Measurements from ENCODE around the gene TTC38. TPM values are rescaled to one million over a fixed set of nuclear protein-coding genes. Genes with fewer than 3 reads are reported as not detected.

Gene TTC38
- total RNA-seq, 1 donor from 2014 or later: 16.1 TPM

GRCh38 chr22:46319319-46319718 is 51.5 kb downstream of the TTC38 start:
- H3K4me3 ChIP-seq (ENCODE audit: insufficient read depth, low read depth, low read length): no peak overlapping the region
- no peak overlapping the region for H3K4me3 Mint-ChIP-seq (ENCODE audit: unreplicated experiment)
- no peaks in the 10 kb centered on the region for H3K4me1 ChIP-seq (ENCODE audit: insufficient read depth, low read length)
- no peak overlapping the region for H3K27ac ChIP-seq (ENCODE audit: low read depth, low read length)
- H3K9ac ChIP-seq (ENCODE audit: low read length): no peak overlapping the region
- no peaks in the 10 kb centered on the region for H3K27me3 ChIP-seq (ENCODE audit: insufficient read depth, low read length)
- H3K4me2 ChIP-seq (ENCODE audit: low read length): no peak overlapping the region
- H3K36me3 Mint-ChIP-seq (ENCODE audit: low read depth, unreplicated experiment): no peaks in the 10 kb centered on the region
- H3K9me3 ChIP-seq (ENCODE audit: insufficient read depth, low read depth, low read length): no peaks in the 10 kb centered on the region
- DNase-seq (ENCODE audit: low read depth) (no peak), FAIRE-seq (no peak)
- H3K36me3 ChIP-seq (ENCODE audit: insufficient read depth, low read length): no peaks in the 10 kb centered on the region
- H3K4me1 Mint-ChIP-seq (ENCODE audit: low read depth, unreplicated experiment): no peaks in the 10 kb centered on the region
- H4K20me1 ChIP-seq (ENCODE audit: insufficient read depth, low read length): peaks cover 6% of the 10 kb centered on the region
- H3K27ac Mint-ChIP-seq (ENCODE audit: unreplicated experiment): no peak overlapping the region
- peaks cover 11% of the 10 kb centered on the region for H3K27me3 Mint-ChIP-seq (ENCODE audit: low read depth, unreplicated experiment)
- H3K79me2 ChIP-seq (ENCODE audit: insufficient read depth, low read length): peaks cover 51% of the 10 kb centered on the region
- no peak overlapping the region for H2AFZ ChIP-seq (ENCODE audit: low read depth, low read length)
- no peaks in the 10 kb centered on the region for H3K9me3 Mint-ChIP-seq (ENCODE audit: unreplicated experiment)
- no peak for TF ChIP-seq EZH2 (IDR thresholded peaks at IDR 0.05; ENCODE audit: insufficient read depth, low read length)
- TF ChIP-seq CTCF (IDR thresholded peaks at IDR 0.05; ENCODE audit: insufficient read depth, low read depth, low read length): no peak

GRCh38 chr22:46320166-46320710 is 52.4 kb downstream of the TTC38 start:
- Histone ChIP-seq H3K4me3 (ENCODE audit: insufficient read depth, low read depth, low read length) (no peak overlapping the region), H3K79me2 (ENCODE audit: insufficient read depth, low read length) (peaks cover 51% of the 10 kb centered on the region), H4K20me1 (ENCODE audit: insufficient read depth, low read length) (peaks cover 6% of the 10 kb centered on the region), H3K9me3 (ENCODE audit: insufficient read depth, low read depth, low read length) (no peaks in the 10 kb centered on the region), H3K27me3 (ENCODE audit: insufficient read depth, low read length) (no peaks in the 10 kb centered on the region), H3K4me2 (ENCODE audit: low read length) (no peak overlapping the region), H3K27ac (ENCODE audit: low read depth, low read length) (no peak overlapping the region), H3K36me3 (ENCODE audit: insufficient read depth, low read length) (peaks cover 5% of the 10 kb centered on the region), H3K4me1 (ENCODE audit: insufficient read depth, low read length) (no peaks in the 10 kb centered on the region), H3K9ac (ENCODE audit: low read length) (no peak overlapping the region), H2AFZ (ENCODE audit: low read depth, low read length) (no peak overlapping the region)
- DNase-seq (ENCODE audit: low read depth) (no peak), FAIRE-seq (no peak)
- no peaks in the 10 kb centered on the region for H3K4me1 Mint-ChIP-seq (ENCODE audit: low read depth, unreplicated experiment)
- TF ChIP-seq EZH2 (IDR thresholded peaks at IDR 0.05; ENCODE audit: insufficient read depth, low read length) (no peak), CTCF (IDR thresholded peaks at IDR 0.05; ENCODE audit: insufficient read depth, low read depth, low read length) (no peak)
- H3K36me3 Mint-ChIP-seq (ENCODE audit: low read depth, unreplicated experiment): no peaks in the 10 kb centered on the region
- H3K27ac Mint-ChIP-seq (ENCODE audit: unreplicated experiment): no peak overlapping the region
- H3K27me3 Mint-ChIP-seq (ENCODE audit: low read depth, unreplicated experiment): peaks cover 11% of the 10 kb centered on the region
- H3K4me3 Mint-ChIP-seq (ENCODE audit: unreplicated experiment): no peak overlapping the region
- H3K9me3 Mint-ChIP-seq (ENCODE audit: unreplicated experiment): no peaks in the 10 kb centered on the region

- no peak overlapping the region for H2AFZ ChIP-seq (ENCODE audit: low read depth, low read length)
- H3K4me1 ChIP-seq (ENCODE audit: insufficient read depth, low read length): no peaks in the 10 kb centered on the region
- FAIRE-seq (no peak), DNase-seq (ENCODE audit: low read depth) (no peak)
- H3K36me3 ChIP-seq (ENCODE audit: insufficient read depth, low read length): peaks cover 5% of the 10 kb centered on the region
- H3K4me2 ChIP-seq (ENCODE audit: low read length): no peak overlapping the region
- no peak overlapping the region for H3K4me3 ChIP-seq (ENCODE audit: insufficient read depth, low read depth, low read length)
- no peak overlapping the region for H3K27ac ChIP-seq (ENCODE audit: low read depth, low read length)
- Mint-ChIP-seq H3K27ac (ENCODE audit: unreplicated experiment) (peak overlapping the region; percentile 35), H3K4me1 (ENCODE audit: low read depth, unreplicated experiment) (no peaks in the 10 kb centered on the region), H3K27me3 (ENCODE audit: low read depth, unreplicated experiment) (peaks cover 11% of the 10 kb centered on the region), H3K9me3 (ENCODE audit: unreplicated experiment) (no peaks in the 10 kb centered on the region), H3K4me3 (ENCODE audit: unreplicated experiment) (no peak overlapping the region), H3K36me3 (ENCODE audit: low read depth, unreplicated experiment) (peaks cover 1% of the 10 kb centered on the region)
- TF ChIP-seq CTCF (IDR thresholded peaks at IDR 0.05; ENCODE audit: insufficient read depth, low read depth, low read length) (no peak), EZH2 (IDR thresholded peaks at IDR 0.05; ENCODE audit: insufficient read depth, low read length) (no peak)
- no peaks in the 10 kb centered on the region for H3K9me3 ChIP-seq (ENCODE audit: insufficient read depth, low read depth, low read length)
- peaks cover 6% of the 10 kb centered on the region for H4K20me1 ChIP-seq (ENCODE audit: insufficient read depth, low read length)
- no peak overlapping the region for H3K9ac ChIP-seq (ENCODE audit: low read length)
- H3K27me3 ChIP-seq (ENCODE audit: insufficient read depth, low read length): no peaks in the 10 kb centered on the region
- peaks cover 51% of the 10 kb centered on the region for H3K79me2 ChIP-seq (ENCODE audit: insufficient read depth, low read length)
Measured at GRCh38 chr22:46320716-46321386, 53.0 kb downstream of the TTC38 start.

All from astrocyte (in vitro differentiated cells and primary cell).